Breast epithelium (tissue), 4 donors: Measurements from ENCODE around the gene SNRNP200. TPM values are rescaled to one million over a fixed set of nuclear protein-coding genes. Genes with fewer than 3 reads are reported as not detected.

Experiments used
- DNase-seq, 2 donors: peaks; one replicate each; pipeline ENCODE4 v3.0.0-alpha.2; 2019; ENCODE audit warnings: low spot score in 2 of 2
- H3K27ac ChIP-seq, 2 donors: fragments of 200-600 bp; sonication (generic) in 1 of 2; one replicate each; pipeline ENCODE4 v1.5.1; 2016 to 2019; ENCODE audit warnings: mild to moderate bottlenecking in 1 of 2
- H3K27me3 ChIP-seq, 2 donors: fragments of 200-600 bp; sonication (generic) in 1 of 2; one replicate each; pipeline versions ENCODE4 v1.5.1 to v1.6.0; 2017 to 2019; ENCODE audit warnings: control low read depth in 1 of 2, mild to moderate bottlenecking in 1 of 2
- H3K36me3 ChIP-seq: fragments of 200-600 bp; one replicate; pipeline ENCODE4 v1.5.1; 2019
- H3K4me1 ChIP-seq, 2 donors: fragments of 200-600 bp; sonication (generic); one replicate each; pipeline ENCODE4 v1.5.1; 2016 to 2019; ENCODE audit warnings: control low read depth in 1 of 2
- H3K4me3 ChIP-seq, 3 donors: fragments of 200-600 bp; sonication (generic); 1 replicate in 2 of 3; 2 replicates in 1 of 3; pipeline ENCODE4 v1.5.1; 2016 to 2019; ENCODE audit warnings: mild to moderate bottlenecking in 3 of 3, moderate library complexity in 2 of 3
- H3K9me3 ChIP-seq, 2 donors: fragments of 200-600 bp; sonication (generic) in 1 of 2; one replicate each; pipeline ENCODE4 v1.5.1; 2016 to 2019; ENCODE audit warnings: control low read depth in 1 of 2
- CTCF ChIP-seq, 3 donors: fragments of 450-650 bp; IDR thresholded peaks; one replicate each; pipeline ENCODE4 v1.5.1; 2016 to 2017; ENCODE audit warnings: antibody characterized with exemption in 3 of 3, mild to moderate bottlenecking in 3 of 3, moderate library complexity in 3 of 3
- POLR2A ChIP-seq: fragments of 450-650 bp; IDR thresholded peaks from one replicate; pipeline ENCODE4 v1.6.1; 2016; ENCODE audit warnings: antibody characterized with exemption, mild to moderate bottlenecking, moderate library complexity
- POLR2AphosphoS5 ChIP-seq, 3 donors: sonication (generic); formaldehyde crosslinking; IDR thresholded peaks; one replicate each; pipeline ENCODE4 v1.6.1; 2017; ENCODE audit warnings: antibody characterized with exemption in 3 of 3
- intact Hi-C: fragments of 100-400 bp; cut with DNase I; formaldehyde crosslinking; loops from one replicate; pipeline ENCODE4 v1.15.1; 2023; ENCODE audit warnings: low total_unique reads
- total RNA-seq, 3 donors: library from RNA; depleted of rRNA; stranded (reverse); fragments of >200 nt; gene quantifications; one replicate each; pipeline ENCODE4 v1.1.0, GENCODE V29; 2016

SNRNP200 gene
- total RNA-seq, 3 donors from 2014 or later, result 99.4 to 111 (median 109) TPM

GRCh38 chr2:96252526-96252925 is 52.8 kb downstream of the SNRNP200 start:
- Histone ChIP-seq H3K36me3 (peaks cover 11% of the 10 kb centered on the region), H3K27me3 (no peaks in the 10 kb centered on the region), H3K4me3 (no peak overlapping the region), H3K27ac (peak overlapping the region; percentile 31 to 53), H3K4me1 (no peaks in the 10 kb centered on the region), H3K9me3 (no peaks in the 10 kb centered on the region)
- TF ChIP-seq POLR2A (no peak), CTCF (IDR thresholded peaks at IDR 0.05) (no peak), POLR2AphosphoS5 (IDR thresholded peaks at IDR 0.05) (no peak)
- DNase-seq, result no peak
- intact Hi-C loops, result no loop called here

GRCh38 chr2:96251721-96252292 is 53.5 kb downstream of the SNRNP200 start:
- TF ChIP-seq POLR2A, result no peak
- TF ChIP-seq CTCF (IDR thresholded peaks at IDR 0.05), result no peak
- peak in 1 of 3 donors; percentile 9 for TF ChIP-seq POLR2AphosphoS5 (IDR thresholded peaks at IDR 0.05)
- Histone ChIP-seq H3K9me3 (no peaks in the 10 kb centered on the region), H3K4me3 (no peak overlapping the region), H3K4me1 (no peaks in the 10 kb centered on the region), H3K27ac (peak overlapping the region; percentile 52 to 53), H3K27me3 (no peaks in the 10 kb centered on the region), H3K36me3 (peaks cover 11% of the 10 kb centered on the region)
- peak; percentile 74 to 87 for DNase-seq
- intact Hi-C loops, result loop anchor here (2.0 kb wide), 1 partner anchor 39 kb away; no protein-coding TSS in a partner anchor

- peaks cover 11% of the 10 kb centered on the region for H3K36me3 ChIP-seq
- peak overlapping the region; percentile 52 to 75 for H3K27ac ChIP-seq
- DNase-seq, result no peak
- TF ChIP-seq POLR2A (no peak), POLR2AphosphoS5 (IDR thresholded peaks at IDR 0.05) (no peak), CTCF (IDR thresholded peaks at IDR 0.05) (no peak)
- no peaks in the 10 kb centered on the region for H3K4me1 ChIP-seq
- H3K27me3 ChIP-seq, result no peaks in the 10 kb centered on the region
- H3K4me3 ChIP-seq, result no peak overlapping the region
- H3K9me3 ChIP-seq, result no peaks in the 10 kb centered on the region
- intact Hi-C loops, result loop anchor here (2.0 kb wide), 1 partner anchor 37 kb away; no protein-coding TSS in a partner anchor
Measured at GRCh38 chr2:96250188-96250587, 55.2 kb downstream of the SNRNP200 start.

GRCh38 chr2:96249654-96250053 is 55.7 kb downstream of the SNRNP200 start:
- Histone ChIP-seq H3K4me3 (peak overlapping the region in 1 of 3 donors; percentile 11), H3K36me3 (peaks cover 8% of the 10 kb centered on the region), H3K4me1 (no peaks in the 10 kb centered on the region), H3K27ac (peak overlapping the region; percentile 52 to 75), H3K9me3 (no peaks in the 10 kb centered on the region), H3K27me3 (no peaks in the 10 kb centered on the region)
- TF ChIP-seq CTCF (IDR thresholded peaks at IDR 0.05), result no peak
- no peak for TF ChIP-seq POLR2A
- TF ChIP-seq POLR2AphosphoS5 (IDR thresholded peaks at IDR 0.05), result no peak
- intact Hi-C loops, result loop anchor here (2.0 kb wide), 1 partner anchor 37 kb away; no protein-coding TSS in a partner anchor
- no peak for DNase-seq

GRCh38 chr2:96248624-96249023 is 56.7 kb downstream of the SNRNP200 start:
- TF ChIP-seq POLR2A, result no peak
- no peak for TF ChIP-seq POLR2AphosphoS5 (IDR thresholded peaks at IDR 0.05)
- TF ChIP-seq CTCF (IDR thresholded peaks at IDR 0.05), result no peak
- intact Hi-C loops, result no loop called here

More at GRCh38 chr2:96248624-96249023, 56.7 kb downstream of the SNRNP200 start:
- DNase-seq, result no peak
- Histone ChIP-seq H3K9me3 (no peaks in the 10 kb centered on the region), H3K27ac (peak overlapping the region in 1 of 2 donors; percentile 75), H3K4me3 (no peak overlapping the region), H3K27me3 (no peaks in the 10 kb centered on the region), H3K4me1 (no peaks in the 10 kb centered on the region), H3K36me3 (no peaks in the 10 kb centered on the region)
